GM18520 (cell line): ENCODE results near the gene PDK1.

Source experiments
- ATAC-seq: cut with Tn5 transposase; IDR thresholded peaks from one replicate; pipeline ENCODE4 v1.9.1; 2021; ENCODE audit not compliant: unreplicated experiment

The PDK1 gene

DNA sequence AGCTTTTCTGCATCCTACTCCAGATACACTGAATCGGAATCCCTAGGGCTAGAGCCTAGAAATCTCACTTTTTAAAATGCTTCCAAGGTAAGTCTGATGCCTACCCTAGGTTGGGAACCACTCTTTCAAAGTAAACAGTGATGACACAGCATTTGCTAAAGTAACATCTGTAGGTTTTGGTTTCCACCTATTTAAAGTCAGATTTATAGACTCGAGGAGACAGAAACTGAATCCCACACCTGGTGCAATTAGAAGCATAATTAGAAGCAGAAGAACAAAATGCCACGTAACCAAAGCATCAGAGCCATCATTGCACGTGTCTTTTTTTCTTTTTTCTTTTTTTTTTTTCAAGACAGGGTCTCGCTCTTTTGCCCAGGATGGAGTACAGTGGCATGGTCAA is 40.9 kb downstream of the PDK1 start:
- ATAC-seq = peak; percentile 49

DNA sequence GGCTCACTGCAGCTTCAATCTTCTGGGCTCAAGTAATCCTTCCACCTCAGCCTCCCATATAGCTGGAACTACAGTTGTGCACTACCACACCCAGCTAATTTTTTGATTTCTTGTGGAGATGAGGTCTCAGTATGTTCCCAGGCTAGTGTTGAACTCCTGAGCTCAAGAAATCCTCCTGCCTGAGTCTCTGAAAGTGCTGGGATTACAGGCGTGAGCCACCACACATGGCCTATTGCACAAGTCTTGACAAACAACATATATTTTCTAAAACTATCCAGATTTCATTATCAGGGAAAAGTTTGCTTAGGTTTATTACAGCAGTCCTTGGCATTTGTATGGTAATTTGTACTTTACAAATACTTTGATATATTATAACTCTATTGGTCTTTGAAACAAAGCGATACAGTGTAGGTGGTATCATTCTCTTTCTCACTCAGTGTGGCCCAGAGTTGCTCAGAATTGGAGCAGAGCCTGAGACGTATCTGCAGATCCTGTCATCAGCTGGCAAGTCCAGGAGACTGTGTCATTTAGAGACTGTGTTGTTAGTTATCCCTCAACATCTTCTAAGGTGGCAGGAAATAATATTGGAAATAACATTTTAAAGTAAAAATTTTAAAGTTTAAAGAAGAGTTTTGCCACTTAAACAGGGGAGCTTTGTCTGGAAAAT is 41.4 kb downstream of the PDK1 start:
- no peak for ATAC-seq

GRCh38 chr2:172599947-172600346 is 44.1 kb downstream of the PDK1 start:
- no peak for ATAC-seq

DNA sequence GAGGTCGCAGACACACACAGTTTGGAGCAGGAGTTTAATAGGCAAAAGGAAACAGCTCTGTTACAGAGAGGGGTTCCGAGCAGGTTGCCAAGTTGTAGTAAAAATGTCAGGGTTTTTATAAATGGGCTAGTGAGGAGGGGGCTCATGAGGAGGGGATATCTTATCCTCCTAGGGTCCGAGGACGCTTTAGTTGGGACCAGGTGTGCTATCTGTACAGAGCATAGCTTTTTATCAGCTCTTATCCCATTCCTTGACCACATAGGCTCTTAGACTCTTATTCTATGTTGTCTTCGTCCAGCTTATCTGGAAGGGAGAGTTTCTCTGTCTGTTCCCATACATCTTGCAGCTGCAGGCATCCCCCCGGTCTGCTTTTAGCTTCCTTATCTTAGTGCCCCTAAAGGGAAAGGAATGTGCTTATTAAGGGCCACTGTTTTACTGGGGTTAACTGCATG is 44.7 kb downstream of the PDK1 start:
- ATAC-seq = no peak

GRCh38 chr2:172606285-172606684 is 50.4 kb downstream of the PDK1 start:
- ATAC-seq = no peak

- ATAC-seq = no peak
Measured at GRCh38 chr2:172607379-172607928, 51.6 kb downstream of the PDK1 start.

- no peak for ATAC-seq
Measured at GRCh38 chr2:172609488-172609887, 53.6 kb downstream of the PDK1 start.

- no peak for ATAC-seq
Measured at GRCh38 chr2:172612051-172612450, 56.2 kb downstream of the PDK1 start.

GRCh38 chr2:172613040-172613439 is 57.1 kb downstream of the PDK1 start:
- no peak for ATAC-seq

GRCh38 chr2:172613615-172614231 is 57.8 kb downstream of the PDK1 start:
- ATAC-seq = no peak

DNA sequence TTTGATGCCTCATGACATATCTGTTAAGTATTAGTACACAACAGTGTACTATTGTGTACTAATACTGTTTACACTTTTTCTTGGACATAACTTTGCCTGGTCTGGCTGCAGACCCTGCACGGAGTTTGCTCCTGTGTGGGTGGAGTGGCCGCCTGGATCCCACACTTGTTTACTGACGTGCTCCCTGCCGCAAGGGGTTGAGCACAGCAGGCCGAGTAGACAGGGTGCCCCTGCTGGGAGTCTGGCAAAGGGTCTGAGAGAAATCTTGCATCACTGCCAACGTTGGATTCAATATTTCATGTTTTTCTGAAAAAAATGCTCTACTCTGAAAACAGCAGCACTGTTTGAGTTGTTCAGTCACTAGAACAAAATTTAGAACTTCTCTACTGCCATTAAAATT is 59.0 kb downstream of the PDK1 start:
- no peak for ATAC-seq

DNA sequence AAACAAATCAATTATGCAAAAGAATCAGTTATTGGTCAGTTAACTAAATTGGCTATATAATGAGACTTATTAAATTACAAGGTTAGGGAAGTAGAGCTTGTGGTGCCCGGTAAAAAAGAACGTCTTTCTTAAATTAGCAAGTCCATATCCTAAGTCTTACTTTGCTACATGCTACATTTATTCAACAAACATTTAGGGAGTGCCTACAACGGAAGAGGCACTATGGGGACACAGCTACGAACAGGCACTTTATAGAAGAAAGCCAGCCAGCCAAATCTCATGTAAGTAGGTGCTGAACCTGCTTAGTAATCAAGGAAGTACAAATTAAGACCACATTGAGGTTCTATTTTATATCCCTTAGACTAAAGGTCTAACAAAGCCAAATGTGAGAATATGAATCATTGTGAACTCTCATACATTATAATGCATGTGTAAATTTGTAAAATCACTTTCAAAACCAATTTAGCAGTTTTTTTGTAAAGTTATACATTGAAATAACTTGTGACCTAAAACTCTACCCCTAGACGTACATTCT is 59.9 kb downstream of the PDK1 start:
- ATAC-seq = no peak

- ATAC-seq = no peak
Measured at GRCh38 chr2:172617115-172617514, 61.2 kb downstream of the PDK1 start.

GRCh38 chr2:172623249-172623965 is 67.5 kb downstream of the PDK1 start:
- no peak for ATAC-seq

DNA sequence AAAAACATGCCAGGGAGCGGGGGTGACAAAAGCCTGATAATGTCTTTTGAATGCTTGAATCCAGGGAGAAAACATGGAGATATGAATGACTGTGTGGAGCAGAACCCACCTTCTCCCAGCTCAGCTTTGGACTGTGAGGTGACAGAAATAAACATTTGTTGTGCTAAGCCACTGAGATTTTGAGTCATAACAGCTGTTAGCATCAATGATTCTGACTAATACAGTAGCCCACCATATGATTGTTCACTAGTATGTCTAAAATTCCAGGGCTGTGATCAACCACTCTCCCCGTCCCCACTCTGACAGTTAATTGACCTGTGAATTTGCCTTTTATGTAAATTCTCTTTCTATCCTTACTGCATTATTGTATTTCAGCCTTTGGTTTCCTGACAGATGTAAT is 69.1 kb downstream of the PDK1 start:
- ATAC-seq = no peak

DNA sequence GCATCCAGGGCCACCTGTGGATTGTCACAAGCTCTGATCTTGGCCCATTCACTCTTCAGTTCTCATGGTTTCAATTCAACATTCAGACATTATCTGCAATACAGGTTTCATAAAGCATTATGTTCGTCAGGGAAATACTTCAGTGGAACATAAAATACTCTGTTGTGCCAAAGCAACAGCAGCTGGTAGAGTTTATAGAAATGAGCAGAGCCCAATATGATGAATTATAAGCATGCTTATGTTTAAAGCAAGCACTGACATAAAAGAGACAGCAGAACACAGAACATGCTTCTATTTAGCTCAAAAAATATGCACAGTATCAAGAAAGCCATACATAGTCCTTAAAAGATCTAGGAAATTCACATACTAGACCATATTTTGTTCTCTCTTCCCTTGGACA is 71.3 kb downstream of the PDK1 start:
- no peak for ATAC-seq

- ATAC-seq = no peak
Measured at GRCh38 chr2:172628085-172628484, 72.2 kb downstream of the PDK1 start.

- no peak for ATAC-seq
Measured at GRCh38 chr2:172629586-172629985, 73.7 kb downstream of the PDK1 start.

DNA sequence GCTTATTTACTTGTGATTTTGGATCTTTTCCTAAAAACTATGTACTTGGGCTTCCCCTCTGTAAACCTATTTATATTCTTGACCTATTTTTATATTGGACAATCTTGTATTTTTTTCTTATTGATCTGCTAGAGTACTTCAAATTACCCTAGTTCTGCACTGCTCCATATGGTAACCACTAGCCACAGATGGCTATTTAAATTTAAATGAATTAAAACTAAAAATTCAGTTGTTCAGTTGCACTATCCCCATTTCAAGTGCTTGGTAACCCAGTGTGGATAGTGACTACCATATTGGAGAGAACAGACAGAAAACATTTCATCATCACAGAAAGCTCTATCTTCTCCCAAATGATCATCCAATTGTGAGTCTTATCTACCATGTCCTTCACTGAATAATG is 74.3 kb downstream of the PDK1 start:
- no peak for ATAC-seq

DNA sequence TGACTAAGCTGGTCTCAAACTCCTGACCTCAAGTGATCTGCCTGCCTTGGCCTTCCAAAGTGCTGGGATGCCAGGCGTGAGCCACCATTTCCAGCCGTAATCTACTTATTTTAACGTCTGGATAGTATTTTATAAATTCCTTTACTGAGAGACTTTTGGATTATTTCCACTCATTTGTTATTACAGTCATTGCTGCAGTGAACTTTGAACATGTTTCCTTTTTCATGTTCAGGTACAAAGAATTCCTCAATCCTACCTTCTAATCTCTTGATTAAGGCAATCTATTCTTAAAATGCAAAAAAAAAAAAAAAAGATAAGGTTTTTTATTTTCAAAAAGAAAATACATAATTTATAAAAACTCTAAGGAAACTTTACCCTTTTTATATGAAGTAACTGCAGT is 78.6 kb downstream of the PDK1 start:
- ATAC-seq = no peak

- no peak for ATAC-seq
Measured at GRCh38 chr2:172635548-172635947, 79.7 kb downstream of the PDK1 start.

DNA sequence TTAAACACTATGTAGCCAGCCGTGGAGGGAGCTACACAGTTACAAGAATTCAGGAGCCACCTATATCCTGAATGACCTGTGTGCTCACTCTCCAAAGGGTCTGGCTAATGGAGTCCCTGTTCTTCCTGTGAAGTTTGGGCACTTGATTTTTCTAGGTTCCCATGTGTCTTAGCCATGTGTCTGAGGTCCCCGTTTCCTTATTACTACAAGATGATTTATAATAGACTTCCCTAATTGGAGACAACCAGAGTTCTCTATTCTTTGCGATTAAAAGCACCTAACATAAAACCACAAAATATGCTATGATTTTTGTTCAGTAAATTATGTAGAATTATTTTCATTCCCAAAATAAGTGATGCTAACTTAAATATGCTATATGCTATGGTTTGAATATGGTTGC is 83.4 kb downstream of the PDK1 start:
- ATAC-seq = no peak
